Ureter (tissue), 1 donor: ENCODE measurements around the gene PTGER1. TPM values are rescaled to one million over a fixed set of nuclear protein-coding genes. Genes with fewer than 3 reads are reported as not detected.
"Not testable (repeated sequence)": the region's sequence is repeated elsewhere in the genome, so short reads cannot be mapped to it uniquely, and the experiment has no call there.

Experiments used
- DNase-seq: peaks from one replicate; pipeline ENCODE4 v3.0.0-alpha.2; 2020; ENCODE audit warnings: low spot score
- total RNA-seq: library from RNA; stranded (reverse); gene quantifications from one replicate; pipeline ENCODE4 v1.2.4, GENCODE V29; 2023
- donor health status: DM: yes; HTN: yes; CAD: no.

Gene PTGER1, protein sequence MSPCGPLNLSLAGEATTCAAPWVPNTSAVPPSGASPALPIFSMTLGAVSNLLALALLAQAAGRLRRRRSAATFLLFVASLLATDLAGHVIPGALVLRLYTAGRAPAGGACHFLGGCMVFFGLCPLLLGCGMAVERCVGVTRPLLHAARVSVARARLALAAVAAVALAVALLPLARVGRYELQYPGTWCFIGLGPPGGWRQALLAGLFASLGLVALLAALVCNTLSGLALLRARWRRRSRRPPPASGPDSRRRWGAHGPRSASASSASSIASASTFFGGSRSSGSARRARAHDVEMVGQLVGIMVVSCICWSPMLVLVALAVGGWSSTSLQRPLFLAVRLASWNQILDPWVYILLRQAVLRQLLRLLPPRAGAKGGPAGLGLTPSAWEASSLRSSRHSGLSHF
- 3.0 TPM for total RNA-seq

DNA sequence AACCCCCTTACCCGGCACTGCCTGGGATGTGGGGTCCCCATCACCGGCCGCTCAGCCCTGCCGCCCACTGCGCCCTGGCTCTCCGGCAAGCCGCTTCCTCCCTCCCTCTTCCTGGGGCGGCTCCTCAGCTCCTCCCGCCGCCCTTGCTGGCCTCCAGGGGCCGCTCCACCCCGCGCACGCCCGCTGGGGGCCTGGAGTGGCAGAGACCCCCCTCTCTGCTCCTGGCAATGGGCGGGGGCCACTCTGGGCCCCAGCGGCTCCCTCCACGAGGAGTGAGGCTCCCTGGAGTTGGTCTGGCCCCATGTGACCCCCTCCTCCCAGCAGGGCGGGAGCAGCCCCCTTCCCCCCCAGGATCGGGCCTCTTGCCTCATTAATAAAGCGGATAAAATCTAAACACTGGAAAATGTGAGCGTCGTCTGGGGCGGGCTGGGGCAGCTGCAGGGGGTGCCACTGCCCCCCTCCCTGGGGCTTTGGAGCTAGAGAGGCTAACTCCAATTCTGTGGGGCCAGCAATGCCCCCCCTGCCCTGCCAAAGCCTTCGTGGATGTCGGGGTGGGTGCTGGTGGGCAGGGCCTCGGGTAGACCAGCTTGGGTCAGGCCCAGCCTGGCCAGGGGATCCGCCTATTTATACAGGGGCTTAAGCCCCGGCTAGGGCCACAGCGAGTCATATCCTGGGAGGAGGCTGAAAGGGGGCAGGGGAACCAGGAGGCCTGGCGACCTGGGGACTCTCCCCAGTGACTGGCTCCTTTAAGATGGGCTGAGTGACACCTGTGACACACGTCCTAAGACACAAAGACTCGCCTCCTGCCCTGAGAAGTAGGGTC is at the start of gene PTGER1:
PTGER1 (minus strand) TSS at position 104 of the 823 bp plus-strand sequence. CDS start 1,034 bp downstream, outside the sequence.
- no peak for DNase-seq

DNA sequence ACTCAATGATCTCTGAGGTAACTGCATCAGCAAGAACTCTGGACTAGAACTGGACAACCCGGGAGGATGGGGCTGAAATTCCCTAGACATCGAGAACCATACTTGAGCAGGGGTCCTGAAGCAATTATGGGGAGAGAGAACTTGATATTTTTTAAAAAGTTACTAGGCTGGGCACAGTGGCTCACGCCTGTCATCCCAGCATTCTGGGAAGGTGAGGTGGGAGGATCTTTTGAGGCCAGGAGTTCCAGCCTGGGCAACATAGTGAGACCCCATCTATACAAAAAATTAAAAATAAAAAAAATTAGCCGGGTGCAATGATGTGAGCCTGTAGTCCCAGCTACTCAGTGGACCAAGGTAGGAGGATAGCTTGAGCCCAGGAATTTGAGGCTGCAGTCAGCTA is 45.4 kb upstream of the PTGER1 start:
- no peak for DNase-seq

DNA sequence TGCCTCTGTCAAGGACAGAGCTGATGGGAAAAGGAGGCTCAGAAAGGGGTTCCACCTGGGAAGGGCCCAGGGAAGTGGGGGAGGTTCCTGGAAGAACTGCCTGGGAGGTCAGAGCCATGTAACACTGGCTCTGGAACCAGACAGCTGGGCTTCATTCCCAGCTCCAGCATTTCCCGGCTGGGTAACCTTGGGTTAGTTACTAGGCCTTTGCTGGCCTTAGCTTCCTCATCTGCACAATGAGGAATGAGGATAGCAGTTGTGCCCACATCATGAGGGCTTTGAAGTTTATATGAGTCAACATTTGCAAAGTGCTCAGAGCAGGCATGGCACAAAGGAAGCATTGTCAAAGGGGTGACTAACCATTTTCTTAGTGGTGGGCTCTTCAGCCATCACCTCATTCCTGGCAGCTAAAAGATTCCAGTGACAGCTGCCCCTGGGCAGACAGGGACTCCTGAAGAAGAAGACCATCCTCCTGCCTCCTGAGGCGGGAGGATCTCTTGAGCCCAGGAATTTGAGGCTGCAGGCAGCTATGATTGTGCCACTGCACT is 44.8 kb upstream of the PTGER1 start:
- DNase-seq: no peak

DNA sequence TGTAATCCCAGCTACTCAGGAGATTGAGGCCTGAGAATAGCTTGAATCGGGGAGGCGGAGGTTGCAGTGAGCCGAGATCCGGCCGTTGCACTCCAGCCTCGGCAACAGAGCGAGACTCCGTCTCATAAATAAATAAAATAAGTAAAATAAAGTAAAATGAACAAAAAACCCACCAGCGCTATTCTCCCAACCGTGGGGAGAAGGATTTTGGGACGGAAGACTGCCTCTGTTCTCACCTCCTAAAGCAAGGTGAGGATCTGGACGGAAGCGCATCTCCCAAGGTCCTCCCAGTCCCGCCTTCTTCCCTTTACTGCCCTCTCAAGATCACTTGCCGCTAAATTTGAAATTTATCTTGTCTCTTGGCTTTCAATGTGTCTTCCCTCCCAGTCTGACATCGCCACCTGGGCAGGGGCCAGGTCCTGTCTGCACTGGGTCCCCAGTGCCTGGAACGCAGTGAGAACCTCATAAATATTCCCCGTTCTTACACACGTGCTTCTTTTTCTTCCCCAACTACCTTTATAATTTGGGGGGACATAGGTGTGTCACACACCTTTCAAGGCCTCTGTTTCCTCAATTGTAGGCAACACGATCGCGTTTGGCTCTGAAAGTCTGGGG is 44.2 kb upstream of the PTGER1 start:
- no peak for DNase-seq

DNA sequence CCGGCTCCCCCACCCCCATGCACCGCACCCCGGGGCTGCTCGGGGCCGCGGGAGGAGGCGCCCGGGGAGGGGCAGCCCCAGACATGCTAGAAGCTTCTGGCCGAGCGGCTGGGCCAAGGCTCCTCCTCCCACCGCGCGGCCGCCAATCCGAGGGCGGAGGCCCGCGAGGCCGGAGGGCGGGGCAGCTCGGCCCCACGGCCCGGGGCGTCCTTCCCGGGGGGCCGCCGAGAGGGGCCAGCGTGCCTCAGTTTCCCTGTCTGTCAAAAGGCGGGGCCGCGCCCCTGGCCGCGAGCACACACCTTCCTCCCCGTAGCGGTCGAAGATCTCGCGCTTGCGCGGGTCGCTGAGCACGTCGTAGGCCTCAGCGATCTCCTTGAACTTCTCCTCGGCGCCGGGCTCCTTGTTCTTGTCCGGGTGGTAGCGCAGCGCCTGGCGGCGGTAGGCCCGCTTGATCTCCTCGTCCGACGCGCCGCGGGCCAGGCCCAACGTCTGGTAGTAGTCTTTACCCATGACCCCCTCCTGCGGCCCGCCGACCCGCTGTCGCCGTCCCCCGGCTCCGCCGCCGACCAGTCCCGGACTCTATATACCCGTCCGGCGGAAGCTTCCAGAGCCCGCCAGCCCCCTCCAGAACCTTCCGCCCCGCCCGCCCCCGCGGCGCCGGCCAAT is 42.8 kb upstream of the PTGER1 start, which contains the start of gene DNAJB1:
DNAJB1 (minus strand) TSS at position 558 of the 666 bp plus-strand sequence; CDS start at position 510, 48 bp downstream.
- DNase-seq: peak; percentile 86

DNA sequence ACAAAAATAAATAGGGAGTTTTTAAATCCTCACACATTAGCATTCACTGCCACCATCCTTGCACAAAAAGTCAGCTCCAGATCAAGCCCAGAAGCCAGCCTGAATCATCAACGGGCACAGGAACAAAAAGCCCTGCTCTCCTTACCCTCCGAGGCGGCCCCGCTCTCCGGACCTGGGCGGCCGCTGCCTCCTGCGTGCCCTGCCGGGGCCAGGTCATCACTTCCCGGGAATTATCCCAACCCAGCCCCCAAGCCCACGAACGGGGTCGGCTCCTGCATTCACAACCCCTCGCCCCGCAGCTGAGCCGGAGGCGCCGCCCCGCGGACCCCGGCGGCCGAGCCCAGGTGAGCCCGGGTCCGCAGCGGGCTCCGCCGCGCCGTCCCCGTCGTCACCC is 42.3 kb upstream of the PTGER1 start:
- DNase-seq: no peak

DNA sequence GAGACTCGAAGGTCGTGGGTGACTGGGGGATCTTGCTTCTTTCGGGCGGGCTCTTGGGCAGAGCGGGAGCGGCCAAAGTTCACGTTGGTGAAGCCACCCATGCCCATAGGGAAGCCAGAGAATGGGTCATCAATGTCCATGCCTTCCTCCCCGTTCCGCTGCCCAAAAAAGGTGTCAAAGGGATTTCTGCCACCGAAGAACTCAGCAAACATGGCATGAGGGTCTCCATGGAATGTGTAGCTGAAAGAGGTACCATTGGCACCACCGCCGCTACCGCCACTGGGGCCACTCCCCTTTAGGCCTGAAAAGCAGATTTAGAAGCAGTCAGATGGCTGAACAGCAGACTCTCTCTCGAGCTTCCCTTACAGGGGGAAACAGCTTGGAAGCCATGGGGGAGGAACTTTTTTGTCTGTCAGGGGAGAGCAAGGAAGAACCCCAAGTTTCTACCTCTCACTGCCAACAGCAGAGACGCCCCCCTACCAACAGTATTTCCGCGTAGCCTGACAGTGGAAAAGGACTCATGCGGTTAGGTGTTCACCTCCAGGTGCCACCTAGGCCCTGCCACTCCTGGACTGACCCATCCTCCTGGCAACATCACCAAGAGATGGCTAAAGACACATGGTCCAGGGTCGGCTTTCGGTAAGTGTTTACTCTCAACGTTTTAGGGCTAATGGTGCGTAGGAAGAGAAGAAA is 41.7 kb upstream of the PTGER1 start:
- no peak for DNase-seq

DNA sequence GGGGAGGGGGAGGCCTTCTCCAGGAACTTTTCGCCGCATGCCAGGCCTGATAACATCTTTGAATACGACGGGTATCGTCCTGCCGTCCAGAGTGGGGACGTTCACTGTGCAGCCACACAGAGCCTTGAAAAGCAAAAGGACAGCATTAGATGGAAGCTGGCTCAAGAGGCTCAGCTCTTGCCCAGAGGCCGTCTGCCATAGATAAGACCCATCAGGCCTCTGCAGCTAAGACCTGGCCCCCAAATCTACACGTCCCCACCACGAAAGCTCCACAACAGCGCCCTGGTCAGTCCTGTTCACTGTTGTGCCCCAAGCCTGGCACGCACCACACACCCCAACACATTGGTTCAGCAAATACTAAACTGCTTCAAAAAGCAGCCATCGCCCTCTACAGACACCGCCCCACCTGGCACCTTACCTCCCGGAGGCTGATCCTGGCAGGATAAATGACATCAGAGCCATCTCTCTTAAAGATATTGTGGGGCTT is 40.9 kb upstream of the PTGER1 start:
- DNase-seq: no peak

DNA sequence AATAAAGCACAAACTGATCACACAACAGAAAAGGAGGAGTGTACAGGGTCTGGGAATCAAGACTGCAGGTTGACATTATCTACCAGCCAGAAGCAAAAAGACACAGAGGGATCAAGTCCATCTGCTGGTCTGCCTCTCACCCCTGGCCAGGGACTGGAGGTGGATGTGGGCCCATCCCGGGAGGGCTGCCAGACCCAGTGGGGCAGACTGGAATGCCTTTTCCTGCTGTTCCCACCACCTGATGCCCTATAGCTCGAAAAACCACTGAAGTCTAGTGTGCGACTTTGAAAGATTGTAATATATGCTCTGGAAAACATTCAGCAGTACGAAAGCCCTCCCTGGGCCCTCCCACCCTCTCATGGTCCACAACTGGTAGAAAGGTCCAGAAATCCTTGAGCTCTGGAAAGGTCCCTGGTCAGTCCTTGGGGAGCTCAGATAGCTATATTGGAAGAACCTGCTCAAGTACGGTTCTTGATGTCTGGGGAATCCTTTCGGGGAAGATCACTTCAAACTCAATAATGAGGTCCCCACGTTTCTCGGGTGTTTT is 40.4 kb upstream of the PTGER1 start:
- DNase-seq: no peak

DNA sequence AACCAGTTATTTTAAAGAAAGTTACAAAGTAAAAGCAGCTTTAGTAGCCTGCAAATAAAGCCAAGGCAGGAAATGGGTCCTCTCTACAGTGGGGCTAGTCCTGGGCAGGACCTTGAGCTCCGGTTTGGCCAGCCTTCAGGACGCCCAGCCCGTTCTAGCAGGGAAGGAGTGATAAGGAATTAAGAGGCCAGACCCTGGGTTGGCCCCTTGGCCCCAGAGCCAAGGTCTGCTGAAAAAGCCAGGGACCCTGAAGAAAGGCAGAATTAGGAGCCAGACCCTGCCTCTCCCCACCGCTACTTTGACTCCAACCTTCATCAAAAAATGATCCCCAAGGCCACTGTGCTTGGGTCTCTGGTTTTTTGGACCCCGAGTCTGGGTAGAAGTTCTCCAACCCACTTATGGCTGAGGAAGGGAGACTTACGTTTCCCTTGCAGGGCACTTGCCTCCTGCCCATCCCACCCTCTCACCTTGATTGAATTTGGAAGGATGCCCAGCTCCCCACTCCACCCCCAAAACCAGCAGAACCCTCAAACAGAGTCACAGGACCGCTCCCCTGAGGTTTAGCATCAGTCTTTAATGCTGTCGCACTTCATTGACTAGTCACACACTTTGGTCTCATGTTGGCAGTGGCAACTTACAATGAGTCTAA is 39.2 kb upstream of the PTGER1 start:
- no peak for DNase-seq

DNA sequence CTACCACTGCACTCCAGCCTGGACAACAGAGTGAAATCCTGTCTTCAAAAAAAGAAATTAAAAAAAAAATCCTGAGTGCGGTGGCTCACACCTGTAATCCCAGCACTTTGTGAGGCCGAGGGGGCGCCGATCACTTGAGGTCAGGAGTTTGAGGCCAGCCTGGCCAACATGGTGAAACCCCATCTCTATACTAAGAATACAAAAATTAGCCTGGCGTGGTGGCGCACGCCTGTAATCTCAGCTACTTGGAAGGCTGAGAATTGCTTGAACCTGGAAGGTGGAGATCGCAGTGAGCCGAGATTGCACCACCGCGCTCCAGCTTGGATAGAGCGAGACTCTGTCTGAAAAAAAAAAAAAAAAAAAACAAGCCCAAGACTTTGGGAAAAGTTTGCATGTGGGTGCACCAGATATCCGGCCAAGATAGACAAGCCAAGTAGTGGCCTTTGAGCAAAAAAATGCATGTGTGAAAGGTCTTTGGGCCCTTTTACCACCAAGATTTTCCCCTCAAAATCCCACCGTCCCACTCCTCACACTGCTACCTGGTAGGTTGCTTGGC is 37.3 kb upstream of the PTGER1 start:
- DNase-seq: no peak

DNA sequence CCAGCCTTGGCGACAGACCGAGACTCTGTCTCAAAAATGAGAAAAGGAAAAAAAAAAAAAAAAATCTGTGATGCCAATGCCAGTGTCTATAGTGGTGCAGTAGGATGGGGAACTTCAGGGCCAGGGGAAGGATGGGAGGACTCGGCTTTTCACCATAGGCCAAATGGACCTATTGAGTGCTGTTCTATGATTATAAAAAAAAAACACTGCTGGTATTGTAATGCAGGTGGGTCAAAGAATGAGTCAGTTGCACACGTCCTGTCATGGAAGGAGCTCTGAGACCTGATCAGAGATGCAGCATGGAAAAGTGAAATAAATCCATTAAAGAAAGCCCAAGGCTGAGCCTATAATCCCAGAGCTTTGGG is 36.1 kb upstream of the PTGER1 start:
- DNase-seq: no peak

DNA sequence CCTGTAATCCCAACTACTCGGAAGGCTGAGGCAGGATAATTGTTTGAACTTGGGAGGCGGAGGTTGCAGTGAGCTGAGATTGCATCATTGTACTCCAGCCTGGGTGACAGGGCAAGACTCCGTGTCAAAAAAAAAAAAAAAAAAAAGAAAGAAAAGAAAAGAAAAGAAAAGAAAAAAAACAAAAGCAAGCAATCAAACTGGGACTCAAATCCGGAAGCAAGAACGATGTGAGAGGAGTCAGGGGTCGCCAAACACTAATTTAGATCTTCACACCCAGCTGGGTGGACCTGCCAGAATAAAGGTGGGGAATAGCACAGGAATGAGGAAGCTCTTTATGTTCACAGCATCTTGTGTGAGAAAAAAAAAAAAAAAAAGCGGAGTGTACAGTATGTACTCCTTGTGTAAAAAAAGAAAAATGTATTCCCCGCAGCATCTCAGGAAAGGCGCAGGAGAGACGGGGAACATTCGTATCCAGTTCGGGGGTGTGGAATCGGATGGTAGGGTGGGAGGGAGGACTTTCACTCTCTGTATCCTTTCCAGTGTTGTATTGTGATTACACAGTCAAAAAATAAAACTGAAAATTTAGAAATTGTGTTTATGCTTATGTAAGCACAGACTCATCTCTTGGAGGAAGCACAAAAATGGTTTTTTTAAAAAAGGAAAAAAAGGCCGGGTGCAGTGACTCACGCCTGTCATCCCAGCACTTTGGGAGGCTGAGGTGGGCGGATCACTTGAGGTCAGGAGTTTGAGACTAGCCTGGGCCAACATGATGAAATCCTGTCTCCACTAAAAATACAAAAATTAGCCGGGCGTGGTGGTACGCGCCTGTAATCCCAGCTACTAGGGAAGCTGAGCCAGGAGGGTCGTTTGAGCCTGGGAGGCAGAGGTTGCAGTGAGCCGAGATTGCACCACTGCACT is 35.4 kb upstream of the PTGER1 start:
- no peak for DNase-seq

DNA sequence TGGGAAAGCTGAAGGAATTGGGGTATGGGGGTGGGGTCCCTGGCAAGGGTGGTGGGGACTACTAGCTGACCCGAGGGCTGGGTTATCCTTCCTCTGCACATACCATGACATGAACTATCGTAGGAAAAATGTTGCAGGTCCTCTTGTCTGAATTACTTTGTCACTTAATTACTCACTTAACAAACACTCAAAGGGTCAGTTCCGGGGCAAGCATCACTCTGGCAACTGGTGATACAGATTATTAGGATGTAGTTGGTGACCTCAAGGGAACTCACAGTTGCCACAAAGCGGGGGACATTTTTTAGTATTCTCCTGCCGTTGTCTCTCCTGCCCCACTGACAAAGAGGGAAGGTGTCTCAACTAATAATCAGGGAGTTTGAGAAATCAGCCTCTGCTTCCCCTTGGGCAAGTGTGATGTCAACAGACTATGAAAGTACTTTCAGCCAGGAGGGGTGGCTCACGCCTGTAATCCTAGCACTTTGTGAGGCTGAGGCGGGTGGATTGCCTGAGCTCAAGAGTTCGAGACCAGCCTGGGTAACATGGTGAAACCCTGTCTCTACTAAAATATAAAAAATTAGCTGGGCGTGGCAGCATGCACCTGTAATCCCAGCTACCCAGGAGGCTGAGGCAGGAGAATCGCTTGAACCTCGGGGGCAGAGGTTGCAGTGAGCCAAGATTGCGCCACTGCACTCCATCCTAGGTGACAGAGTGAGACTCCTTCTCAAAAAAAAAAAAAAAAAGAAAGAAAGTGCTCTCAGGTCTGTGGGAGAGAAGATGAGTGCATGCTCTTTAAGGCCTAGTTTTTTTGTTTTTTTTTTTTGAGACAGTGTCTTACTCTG is 32.8 kb upstream of the PTGER1 start:
- no peak for DNase-seq

DNA sequence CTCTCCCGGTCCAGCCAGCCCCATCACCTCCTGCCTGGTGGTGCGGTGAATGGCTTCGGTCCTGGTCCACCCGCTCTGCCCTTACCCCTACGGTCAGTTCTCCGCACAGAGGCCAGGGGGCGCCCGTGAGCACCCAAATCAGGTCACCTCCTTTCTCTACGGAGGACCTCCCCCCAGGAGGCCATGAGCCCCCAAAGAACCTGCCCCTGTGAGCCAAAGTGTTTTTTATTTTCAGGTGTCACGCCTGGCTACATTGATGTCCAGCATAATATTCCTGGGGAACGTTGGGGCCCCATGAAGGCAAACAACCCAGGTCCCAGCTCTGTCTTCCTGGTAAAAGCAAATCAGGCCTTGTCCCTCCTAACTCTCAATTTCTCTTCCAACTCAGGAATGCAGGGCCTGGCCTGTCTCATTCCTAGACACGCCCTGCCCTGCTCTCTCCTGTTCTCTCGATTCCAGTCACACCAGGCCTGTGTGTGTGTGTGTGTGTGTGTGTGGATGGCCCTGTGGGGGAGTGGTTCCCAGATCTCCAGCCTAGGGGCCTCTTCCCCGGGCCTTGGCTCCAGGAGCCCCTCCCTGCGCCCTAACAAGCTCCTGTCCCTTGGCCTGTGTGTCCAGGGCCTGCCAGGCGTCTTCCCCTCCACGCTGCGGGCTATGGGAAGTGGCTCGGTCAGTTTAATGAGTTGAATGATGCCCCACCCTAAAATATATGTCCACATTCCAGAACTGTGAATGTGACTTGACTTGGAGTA is 30.5 kb upstream of the PTGER1 start:
- DNase-seq: no peak

DNA sequence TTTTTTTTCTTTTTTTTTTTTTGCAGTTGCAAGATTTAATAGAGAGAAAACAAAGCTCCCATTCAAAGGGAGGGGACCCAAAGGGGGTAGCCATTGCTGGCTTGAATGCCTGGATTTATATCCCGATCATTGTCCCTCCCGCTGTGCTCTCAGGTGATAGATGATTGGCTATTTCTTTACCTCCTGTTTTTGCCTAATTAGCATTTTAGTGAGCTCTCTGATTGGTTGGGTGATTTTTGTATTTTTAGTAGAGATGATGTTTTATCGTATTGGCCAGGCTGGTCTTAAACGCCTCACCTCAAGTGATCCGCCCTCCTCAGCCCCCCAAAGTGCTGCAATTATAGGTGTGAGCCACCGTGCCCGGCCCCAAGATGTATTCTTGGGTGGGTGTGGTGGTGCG is 29.4 kb upstream of the PTGER1 start:
- DNase-seq: not testable (repeated sequence)

DNA sequence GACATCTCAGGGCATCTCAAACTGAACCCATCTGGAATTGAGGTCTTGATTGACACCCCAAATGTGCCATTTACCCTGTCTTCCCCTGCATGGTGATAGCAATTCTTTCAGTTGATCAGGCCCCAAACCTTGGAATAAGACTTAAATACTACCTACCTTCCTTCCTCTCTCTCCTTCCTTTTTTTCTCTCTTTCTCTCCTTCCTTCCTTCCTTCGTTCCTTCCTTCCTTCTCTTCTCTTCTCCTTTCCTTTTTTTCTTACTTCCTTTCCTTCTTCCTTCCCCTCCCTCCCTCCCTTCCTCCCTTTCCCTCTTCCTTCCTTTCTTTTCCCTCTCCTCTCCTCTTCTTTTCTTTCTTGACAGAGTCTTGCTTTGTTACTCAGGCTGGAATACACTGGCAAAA is 28.1 kb upstream of the PTGER1 start:
- no peak for DNase-seq
